Panc1 (cell line): ENCODE results near the gene CPEB2.

Experiments used
- POLR2AphosphoS5 ChIP-seq: IDR thresholded peaks from 2 replicates; pipeline ENCODE4 v1.6.1; 2012; ENCODE audit warnings: mild to moderate bottlenecking, low read depth, low read length, moderate library complexity
- TF ChIP-seq, protein P1 (sequence below), 2 experiments: IDR thresholded peaks; 2 replicates each; pipeline ENCODE4 v1.6.1; 2011 to 2012; ENCODE audit warnings: low read depth in 2 of 2, control low read depth in 1 of 2, low read length in 1 of 2, mild to moderate bottlenecking in 1 of 2, moderate library complexity in 1 of 2; ENCODE audit not compliant: insufficient read depth in 1 of 2
- TF ChIP-seq, protein P2 (sequence below): fragments of 450-650 bp; IDR thresholded peaks from 2 replicates; pipeline ENCODE4 v1.5.1; 2017; ENCODE audit warnings: mild to moderate bottlenecking

DNA sequence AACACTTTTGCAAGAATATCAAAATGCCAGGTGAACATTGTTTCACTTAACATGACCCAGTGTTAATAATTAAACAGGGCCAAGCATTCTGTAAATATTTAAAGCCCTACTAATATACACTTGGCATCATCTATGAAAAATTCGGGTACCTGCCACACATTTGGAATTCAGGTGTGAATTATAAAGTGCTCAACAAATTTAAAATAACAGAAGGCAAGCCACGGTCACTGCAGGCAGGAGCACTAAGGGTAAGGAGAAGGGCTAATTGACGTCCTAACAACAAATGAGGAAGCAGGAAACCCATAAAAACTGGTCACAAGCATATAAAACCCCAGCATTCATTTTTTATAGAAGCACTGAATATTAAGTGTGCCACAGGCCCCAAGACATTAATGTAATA, 43.8 kb upstream of the CPEB2 start:
- TF ChIP-seq POLR2AphosphoS5, result no peak
- TF ChIP-seq, protein P1, sequence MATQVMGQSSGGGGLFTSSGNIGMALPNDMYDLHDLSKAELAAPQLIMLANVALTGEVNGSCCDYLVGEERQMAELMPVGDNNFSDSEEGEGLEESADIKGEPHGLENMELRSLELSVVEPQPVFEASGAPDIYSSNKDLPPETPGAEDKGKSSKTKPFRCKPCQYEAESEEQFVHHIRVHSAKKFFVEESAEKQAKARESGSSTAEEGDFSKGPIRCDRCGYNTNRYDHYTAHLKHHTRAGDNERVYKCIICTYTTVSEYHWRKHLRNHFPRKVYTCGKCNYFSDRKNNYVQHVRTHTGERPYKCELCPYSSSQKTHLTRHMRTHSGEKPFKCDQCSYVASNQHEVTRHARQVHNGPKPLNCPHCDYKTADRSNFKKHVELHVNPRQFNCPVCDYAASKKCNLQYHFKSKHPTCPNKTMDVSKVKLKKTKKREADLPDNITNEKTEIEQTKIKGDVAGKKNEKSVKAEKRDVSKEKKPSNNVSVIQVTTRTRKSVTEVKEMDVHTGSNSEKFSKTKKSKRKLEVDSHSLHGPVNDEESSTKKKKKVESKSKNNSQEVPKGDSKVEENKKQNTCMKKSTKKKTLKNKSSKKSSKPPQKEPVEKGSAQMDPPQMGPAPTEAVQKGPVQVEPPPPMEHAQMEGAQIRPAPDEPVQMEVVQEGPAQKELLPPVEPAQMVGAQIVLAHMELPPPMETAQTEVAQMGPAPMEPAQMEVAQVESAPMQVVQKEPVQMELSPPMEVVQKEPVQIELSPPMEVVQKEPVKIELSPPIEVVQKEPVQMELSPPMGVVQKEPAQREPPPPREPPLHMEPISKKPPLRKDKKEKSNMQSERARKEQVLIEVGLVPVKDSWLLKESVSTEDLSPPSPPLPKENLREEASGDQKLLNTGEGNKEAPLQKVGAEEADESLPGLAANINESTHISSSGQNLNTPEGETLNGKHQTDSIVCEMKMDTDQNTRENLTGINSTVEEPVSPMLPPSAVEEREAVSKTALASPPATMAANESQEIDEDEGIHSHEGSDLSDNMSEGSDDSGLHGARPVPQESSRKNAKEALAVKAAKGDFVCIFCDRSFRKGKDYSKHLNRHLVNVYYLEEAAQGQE (IDR thresholded peaks at IDR 0.05; ENCODE audit: insufficient read depth in 1 of 2, low read depth in 2 of 2, low read length in 1 of 2), result no peak
- TF ChIP-seq, protein P2, sequence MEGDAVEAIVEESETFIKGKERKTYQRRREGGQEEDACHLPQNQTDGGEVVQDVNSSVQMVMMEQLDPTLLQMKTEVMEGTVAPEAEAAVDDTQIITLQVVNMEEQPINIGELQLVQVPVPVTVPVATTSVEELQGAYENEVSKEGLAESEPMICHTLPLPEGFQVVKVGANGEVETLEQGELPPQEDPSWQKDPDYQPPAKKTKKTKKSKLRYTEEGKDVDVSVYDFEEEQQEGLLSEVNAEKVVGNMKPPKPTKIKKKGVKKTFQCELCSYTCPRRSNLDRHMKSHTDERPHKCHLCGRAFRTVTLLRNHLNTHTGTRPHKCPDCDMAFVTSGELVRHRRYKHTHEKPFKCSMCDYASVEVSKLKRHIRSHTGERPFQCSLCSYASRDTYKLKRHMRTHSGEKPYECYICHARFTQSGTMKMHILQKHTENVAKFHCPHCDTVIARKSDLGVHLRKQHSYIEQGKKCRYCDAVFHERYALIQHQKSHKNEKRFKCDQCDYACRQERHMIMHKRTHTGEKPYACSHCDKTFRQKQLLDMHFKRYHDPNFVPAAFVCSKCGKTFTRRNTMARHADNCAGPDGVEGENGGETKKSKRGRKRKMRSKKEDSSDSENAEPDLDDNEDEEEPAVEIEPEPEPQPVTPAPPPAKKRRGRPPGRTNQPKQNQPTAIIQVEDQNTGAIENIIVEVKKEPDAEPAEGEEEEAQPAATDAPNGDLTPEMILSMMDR, result no peak
